HG03175 (cell line): ENCODE measurements around the gene CD40.
A peak's percentile ranks its signal among the peaks of the same experiment; 100 is the strongest.

Experiments
- ATAC-seq: cut with Tn5 transposase; IDR thresholded peaks from one replicate; pipeline ENCODE4 v1.9.1; 2021; ENCODE audit warnings: mild to moderate bottlenecking, moderate library complexity; ENCODE audit not compliant: unreplicated experiment

The CD40 gene

DNA sequence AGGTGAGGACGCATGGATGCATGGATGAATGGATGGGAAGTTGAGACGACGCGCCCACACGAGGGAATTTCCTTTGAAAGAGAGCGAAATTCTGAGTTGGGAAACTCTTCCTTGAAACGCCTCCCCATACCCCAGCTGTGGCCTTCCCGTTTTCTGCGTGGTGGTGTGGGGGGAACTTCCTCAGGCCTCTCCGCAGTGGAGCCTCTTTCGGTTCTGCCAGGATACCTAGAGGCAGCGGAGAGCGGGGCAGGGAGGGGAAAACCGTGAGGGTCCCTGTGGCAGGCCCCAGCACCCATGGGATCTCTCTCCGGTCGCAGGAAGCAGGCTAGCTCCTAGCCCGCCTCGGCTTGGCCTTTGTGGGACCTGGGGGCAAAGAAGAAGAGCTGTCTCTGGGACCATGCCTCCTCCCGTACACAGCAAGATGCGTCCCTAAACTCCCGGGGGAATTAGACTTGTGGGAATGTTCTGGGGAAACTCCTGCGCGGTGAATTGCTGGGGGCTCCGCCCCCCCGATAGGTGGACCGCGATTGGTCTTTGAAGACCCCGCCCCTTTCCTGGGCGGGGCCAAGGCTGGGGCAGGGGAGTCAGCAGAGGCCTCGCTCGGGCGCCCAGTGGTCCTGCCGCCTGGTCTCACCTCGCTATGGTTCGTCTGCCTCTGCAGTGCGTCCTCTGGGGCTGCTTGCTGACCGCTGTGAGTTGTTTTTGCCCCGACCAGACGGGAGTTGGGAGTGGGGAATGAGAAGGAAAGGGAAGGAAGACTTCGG is at the start of gene CD40:
Gene CD40, plus strand, starts transcription at position 611 of the 764 bp plus-strand sequence. Its CDS starts 30 bp downstream, at position 641.
- peak; percentile 80 for ATAC-seq

DNA sequence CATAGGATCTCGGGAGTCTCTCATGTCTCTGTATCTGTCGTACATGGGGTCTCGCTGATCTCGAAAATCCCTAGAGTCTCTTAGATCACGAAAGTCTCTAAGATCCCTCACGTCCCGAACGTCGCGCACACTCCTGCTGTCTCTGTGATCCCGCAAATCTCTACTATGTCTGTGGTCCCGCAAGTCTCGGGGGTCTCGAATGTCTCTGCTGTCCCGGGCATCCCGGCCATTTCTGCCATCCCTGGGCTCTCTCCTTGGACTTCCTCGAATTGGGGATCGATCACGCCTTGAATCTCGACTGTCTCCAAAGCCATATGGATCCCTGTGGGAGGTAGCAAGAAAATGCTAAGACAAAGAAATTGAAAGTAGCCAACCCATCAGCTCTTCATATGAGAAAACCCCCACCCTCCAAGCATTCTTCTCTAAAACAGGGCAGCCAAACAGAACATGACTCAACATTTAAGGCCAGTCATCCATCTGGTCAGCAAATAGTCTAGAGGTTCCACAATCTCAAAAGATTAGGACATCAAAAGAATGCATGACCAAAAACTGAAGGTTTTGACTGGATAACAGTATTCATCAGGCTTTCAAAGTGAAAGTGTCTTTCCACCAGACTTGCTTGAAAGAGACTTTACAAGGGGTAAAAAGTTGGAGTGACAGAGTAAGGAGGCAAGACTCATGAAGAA is 47.8 kb upstream of the CD40 start:
- ATAC-seq, result no peak

GRCh38 chr20:46071573-46071972 is 46.5 kb upstream of the CD40 start:
- no peak for ATAC-seq

- no peak for ATAC-seq
Measured at GRCh38 chr20:46073024-46073423, 45.1 kb upstream of the CD40 start.

GRCh38 chr20:46073443-46073842 is 44.7 kb upstream of the CD40 start:
- no peak for ATAC-seq

DNA sequence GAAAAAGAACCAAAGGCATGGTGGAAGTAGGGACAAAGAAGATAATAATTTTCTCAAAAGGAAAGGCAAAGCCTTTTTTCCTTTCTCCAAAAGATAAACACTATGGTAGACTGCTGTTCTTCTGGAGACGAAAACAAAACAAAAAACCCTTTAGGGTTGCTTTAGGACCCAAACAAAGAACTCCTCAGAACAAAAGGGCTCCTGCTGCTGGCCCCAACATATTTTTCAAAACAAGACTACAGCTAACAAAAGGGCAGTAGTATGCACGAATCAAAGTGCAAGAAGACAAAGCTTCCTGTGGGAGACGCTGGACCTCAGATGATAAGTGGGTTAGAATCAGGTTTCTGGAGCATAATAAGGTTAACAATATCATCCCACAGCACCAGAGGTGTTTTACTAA is 44.1 kb upstream of the CD40 start:
- no peak for ATAC-seq

DNA sequence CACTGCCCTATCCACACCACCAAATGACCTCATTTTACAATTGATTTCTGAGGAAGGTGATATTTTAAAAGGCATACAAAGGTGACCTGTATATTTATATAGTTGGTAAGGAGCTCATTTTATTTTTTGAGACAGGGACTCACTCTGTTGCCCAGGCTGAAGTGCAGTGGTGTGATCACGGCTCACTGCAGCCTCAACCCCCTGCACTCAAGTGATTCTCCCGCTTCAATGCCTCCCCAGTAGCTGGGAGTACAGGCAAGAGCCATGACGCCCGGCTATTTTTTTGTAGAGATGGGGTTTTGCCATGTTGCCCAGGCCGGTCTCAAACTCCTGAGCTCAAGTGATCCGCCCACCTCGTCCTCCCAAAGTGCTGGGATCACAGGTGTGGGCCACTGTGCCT is 41.3 kb upstream of the CD40 start:
- no peak for ATAC-seq

DNA sequence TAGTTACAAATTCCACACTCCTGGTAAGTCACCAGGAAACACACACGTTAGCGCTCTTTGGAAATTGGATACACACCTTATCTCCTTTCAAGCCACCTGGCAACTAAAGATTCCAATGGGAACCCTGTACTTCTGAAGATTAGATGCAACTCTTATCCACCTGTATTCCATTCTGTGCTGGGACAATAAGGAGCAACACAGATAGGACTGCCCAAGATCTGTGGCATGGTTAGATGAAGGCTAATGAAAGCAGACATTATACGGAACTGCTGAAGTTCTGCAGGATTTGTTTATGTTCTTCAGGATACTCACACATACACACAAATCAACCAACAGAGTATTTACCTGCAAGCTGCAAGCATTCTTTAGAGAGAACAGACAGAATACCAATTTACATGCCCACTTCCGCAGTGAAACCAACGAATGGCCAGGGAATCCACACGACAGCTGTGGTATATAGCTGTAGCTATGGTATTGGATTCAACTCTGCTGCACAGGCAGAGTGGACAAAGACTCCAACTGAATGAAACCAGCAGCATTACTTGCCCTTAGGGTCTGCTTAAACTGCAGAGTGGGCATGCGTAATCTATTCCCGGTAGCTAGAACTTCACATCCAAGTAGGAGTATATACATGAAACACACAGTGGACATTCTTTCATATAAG is 40.3 kb upstream of the CD40 start:
- ATAC-seq, result no peak

DNA sequence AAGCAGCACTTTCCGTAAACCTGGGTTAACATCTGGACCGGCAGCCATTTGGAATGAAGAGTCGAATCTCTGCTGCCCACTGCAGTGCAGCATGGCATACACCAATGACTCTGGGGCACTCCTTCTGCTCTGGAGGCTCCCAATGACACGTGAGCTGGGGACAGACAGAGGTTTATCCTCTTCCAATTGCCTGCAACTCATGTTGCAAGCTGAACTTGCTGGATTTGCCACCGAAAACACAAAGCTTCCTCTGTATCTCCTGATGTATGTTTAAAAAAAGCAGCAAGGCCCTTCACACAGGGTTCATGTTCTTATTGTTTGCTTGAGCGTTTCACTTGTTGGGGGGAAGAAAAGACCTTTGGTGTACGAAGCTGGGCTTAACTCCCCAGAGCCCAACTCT is 39.2 kb upstream of the CD40 start:
- ATAC-seq, result no peak

DNA sequence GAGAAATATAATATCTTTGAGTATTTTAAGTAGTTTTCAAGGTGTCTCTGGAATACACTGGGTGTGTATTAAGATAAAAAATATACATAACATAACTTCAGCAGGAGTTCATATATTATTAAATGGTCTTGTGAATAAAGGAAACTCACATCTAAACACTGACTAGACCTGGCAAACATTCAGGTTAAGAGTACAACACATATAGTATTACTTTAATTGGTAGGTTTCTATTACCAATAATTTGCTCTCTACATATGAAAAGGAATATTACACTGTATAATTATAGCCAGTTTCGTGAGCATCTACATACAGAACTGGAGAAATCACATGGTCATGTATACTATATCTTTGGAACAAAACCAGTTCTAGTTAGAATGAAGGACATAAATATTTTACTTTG is 37.0 kb upstream of the CD40 start:
- ATAC-seq, result no peak

DNA sequence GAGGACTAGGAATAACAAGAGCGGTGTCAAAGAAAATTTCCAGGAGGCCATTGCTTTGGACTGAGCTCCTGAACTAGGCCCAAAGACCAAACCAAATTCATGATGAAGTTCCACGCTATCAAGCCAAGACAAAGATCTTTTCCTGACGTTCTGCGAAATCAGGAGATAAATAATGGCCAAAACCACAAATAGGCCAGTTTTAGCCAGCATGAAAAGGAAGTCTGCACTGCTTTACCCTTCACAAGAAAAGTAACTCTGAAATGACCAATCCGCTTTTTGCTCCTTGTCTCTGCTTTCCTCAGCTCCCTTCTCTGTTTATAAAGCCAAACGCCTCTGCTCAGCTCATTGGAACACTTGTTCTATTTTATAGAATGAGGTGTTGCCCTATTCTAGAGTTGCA is 35.0 kb upstream of the CD40 start:
- no peak for ATAC-seq

- ATAC-seq, result no peak
Measured at GRCh38 chr20:46083531-46084061, 34.5 kb upstream of the CD40 start.

DNA sequence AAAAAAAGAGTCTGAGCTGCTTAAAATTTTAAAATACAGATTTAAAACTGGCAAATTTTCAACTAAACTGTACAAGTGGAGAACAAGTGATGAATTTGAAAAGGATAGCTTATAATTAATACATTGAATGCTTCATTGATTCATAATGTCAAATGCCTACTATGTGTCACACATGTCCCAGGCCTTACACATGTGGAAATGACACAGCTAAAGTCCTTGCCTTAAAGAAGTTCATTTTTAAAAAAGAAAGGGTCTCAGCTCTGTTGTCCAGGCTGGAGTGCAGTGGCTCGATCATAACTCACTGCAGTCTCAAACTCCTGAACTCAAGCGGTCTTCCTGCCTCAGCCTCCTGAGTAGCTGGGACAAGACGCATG is 33.3 kb upstream of the CD40 start:
- no peak for ATAC-seq

- ATAC-seq, result no peak
Measured at GRCh38 chr20:46085179-46085851, 32.8 kb upstream of the CD40 start.

DNA sequence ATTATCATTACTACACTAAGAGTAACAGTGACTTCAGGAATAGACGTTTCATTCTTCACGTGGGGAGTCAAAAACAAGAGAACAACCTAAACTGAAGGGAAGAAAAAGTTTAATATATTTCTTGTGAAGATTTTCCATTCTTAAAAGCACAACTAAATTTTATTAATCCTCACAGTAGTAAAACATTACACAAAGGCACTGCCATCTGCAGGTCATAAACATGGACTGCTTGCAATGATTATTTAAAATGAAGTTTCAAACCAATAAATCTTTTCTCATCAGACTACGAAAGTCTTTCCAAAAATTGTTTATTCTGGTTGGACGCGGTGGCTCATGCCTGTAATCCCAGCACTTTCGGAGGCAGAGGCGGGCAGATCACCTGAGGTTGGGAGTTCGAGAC is 31.0 kb upstream of the CD40 start:
- ATAC-seq, result no peak

DNA sequence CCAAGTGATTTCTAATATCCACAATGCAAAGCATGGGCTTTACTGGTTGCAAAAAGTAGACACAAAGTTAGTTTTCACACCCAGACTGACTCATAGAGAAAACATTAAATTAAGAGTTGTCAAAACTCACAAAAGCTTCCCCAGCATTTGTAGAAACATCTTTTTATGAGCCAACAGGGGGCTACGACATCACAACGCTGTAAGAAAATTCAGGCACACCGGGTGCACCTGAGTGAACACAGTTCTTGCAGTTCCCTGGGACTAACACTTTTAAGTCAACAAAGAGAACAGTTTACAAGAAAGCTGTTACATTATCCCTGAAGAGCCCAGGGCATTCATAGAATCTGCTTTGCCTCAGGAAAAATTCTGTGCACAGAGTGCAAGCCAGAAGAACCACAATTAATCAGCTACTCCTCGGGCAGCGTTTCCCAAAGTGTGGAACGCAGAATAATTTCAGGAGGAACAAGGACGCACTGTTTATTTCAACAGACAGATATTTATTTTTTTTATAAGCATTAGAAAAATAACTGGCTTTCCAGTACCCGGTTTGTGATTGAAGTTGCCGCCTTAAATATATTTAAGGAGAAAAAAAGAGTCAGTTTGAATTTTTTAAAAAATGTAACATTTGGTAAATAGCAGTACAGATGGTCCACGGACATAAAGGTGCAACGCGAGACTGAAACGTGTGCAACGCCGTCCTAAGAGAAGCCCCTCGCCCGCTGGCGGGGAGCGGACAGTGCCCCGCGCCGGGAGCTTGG is 29.5 kb upstream of the CD40 start:
- no peak for ATAC-seq

DNA sequence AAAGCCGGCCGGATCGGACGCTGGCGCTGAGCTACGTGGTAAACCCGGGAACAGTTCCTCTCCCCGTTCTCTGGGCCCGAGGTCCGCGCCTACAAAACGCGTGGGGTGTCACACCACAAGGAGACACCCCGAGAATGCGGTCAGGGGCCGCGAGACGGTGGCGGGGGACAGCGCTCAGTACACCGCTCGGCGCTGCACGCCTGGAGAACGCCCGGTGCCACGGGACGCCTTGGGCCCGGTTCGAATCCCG is 29.0 kb upstream of the CD40 start:
- ATAC-seq, result peak; percentile 21

DNA sequence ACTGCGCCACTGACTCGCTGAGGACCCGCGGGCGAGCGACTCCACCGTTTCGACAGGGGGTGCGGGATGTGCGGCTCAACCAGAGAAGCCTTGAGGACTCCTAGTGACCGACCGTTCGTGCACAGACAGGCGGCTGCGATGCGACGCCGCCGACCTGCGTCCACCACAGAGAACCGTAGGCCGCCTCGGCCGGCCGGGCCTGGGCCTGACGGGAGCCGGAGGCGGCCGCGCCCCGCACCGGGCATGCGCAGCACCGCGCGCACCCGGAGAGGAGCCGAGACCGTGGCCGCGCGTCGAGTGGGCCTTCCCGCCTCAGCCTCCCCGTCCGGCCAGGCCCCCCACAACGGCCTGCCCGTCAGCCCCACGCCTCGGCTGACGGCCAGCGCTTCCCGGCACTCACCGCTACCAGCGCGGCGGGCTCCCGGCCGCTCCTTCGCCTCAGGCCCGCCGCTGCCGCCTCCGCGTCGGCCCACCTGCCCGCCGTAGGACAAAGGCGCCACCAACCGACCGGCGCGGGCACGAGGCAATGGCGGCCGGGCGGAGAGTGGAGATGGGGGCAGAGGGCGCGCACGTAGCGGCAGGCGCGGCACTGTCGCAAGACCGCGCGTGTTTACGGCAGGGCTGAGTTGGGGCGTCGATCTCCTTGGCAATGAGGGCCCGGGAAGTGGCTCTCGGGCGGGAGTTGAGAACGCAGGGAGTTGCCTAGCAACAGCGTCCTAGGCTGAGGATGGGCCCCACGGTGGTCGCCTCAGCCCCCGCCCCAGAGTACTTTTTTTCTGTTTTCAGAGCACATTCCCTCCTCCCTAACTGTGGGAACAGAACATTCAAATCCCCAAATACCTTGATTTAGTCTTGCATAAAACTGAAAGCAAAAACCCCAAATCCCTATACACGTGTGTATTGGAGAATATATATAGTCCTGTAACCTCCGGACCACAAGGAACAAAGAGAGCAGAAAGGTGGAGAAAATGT is 28.4 kb upstream of the CD40 start, which contains the start of gene NCOA5:
Gene NCOA5, minus strand, starts transcription at position 546 of the 972 bp plus-strand sequence. CDS start 10,538 bp downstream, outside the sequence.
- peak; percentile 83 for ATAC-seq
